ENCODE data around the gene TAS2R40.

DNA sequence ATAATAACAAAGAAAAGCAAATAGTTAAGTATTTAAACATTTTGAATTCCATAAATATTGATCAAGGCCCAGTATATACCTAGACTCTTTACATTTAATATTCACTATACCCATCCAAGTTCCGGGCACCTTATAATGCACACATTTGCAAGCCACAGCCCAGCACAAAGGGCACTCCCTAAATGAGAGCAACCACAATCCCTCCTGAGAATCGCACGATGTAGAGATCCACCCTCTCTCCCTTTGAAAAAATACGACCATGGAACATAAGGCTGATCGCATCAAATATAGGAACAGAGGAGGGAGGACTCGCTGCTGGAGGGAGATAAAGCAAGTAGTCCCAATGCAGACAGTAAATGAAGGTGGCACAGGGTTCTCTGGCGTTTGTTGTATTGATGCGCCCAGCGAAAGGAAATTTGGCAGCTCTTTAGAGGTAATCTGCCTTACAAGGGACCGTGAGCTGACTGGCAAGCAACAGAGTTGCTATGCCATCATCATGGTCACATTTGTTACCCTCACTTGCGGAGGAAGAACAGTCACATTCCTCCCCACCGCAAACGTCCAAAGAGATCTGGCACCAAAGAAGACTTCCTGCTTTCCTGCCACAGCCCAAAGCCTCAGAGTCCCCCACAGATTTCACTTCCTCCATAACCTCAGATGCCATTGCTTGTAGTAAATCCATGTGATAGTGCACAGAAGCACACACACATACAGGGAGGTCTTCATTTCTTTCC lies 16.1 kb upstream of the TAS2R40 start:
- TF ChIP-seq POLR2AphosphoS5 (IDR thresholded peaks at IDR 0.05) (no peak), POLR2A (IDR thresholded peaks at IDR 0.05) (no peak)

All from gastroesophageal sphincter (tissue), 2 donors.